GM12801 (cell line): Measurements from ENCODE around the gene SETD7.

Experiments
- TF ChIP-seq, protein P1 (sequence below): IDR thresholded peaks from one replicate; pipeline ENCODE4 v1.5.1; 2011; ENCODE audit warnings: control low read depth; ENCODE audit not compliant: insufficient read length; ENCODE audit errors: extremely low read depth

SETD7 gene

DNA sequence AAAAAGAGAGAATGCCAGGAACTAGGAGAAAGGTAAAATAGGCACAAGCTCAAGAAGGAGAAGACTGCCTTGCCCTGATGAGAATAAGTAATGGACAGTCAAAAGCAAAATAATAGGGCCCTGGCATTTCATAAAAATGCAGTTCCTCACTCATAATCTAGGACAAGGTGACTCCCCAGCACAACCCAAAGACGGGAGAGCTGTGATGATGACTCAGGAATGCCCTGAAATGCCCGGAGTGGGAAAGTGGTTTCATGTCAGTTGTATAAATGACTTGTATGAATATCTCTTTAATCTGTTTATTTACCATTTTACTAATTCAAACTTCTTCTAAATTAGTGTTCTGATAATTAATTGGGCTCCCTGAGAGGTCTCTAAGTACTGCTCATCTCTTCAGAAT, 28.8 kb upstream of the SETD7 start:
- TF ChIP-seq, protein P1, sequence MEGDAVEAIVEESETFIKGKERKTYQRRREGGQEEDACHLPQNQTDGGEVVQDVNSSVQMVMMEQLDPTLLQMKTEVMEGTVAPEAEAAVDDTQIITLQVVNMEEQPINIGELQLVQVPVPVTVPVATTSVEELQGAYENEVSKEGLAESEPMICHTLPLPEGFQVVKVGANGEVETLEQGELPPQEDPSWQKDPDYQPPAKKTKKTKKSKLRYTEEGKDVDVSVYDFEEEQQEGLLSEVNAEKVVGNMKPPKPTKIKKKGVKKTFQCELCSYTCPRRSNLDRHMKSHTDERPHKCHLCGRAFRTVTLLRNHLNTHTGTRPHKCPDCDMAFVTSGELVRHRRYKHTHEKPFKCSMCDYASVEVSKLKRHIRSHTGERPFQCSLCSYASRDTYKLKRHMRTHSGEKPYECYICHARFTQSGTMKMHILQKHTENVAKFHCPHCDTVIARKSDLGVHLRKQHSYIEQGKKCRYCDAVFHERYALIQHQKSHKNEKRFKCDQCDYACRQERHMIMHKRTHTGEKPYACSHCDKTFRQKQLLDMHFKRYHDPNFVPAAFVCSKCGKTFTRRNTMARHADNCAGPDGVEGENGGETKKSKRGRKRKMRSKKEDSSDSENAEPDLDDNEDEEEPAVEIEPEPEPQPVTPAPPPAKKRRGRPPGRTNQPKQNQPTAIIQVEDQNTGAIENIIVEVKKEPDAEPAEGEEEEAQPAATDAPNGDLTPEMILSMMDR: no peak

DNA sequence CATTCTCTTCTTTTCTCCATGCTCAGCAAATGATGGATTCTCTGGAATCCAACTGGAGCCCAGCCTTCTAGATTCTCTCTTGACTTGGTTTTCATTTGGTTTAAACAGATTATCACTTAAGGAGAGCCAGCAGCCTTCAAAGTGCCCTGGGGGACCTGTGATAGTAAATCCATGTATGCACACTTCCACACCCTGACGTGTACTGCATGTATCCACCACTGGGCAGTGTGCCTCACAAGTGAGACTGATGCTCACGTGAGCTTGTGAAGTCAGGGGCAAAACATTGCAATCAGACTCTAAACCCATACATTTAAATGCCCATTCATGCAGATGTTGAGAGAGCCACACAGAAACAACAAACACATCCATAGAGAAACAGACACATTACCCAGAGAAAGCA, 28.0 kb upstream of the SETD7 start:
- TF ChIP-seq, protein P1: no peak

GRCh38 chr4:139582044-139582443, 26.0 kb upstream of the SETD7 start:
- TF ChIP-seq, protein P1: no peak

DNA sequence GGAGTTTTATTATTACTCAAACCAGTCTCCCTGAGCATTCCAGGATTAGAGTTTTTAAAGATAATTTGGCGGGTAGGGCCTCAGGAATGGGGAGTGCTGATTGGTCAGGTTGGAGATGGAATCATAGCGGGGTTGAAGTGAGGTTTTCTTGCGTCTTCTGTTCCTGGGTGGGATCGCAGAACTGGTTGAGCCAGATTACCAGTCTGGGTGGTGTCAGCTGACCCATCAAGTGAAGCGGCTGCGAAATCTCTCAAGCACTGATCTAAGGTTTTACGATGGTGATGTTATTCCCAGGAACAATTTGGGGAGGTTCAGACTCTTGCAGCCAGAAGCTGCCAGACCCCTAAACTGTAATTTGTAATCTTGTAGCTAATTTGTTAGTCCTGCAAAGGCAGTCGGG, 25.1 kb upstream of the SETD7 start:
- TF ChIP-seq, protein P1: no peak

DNA sequence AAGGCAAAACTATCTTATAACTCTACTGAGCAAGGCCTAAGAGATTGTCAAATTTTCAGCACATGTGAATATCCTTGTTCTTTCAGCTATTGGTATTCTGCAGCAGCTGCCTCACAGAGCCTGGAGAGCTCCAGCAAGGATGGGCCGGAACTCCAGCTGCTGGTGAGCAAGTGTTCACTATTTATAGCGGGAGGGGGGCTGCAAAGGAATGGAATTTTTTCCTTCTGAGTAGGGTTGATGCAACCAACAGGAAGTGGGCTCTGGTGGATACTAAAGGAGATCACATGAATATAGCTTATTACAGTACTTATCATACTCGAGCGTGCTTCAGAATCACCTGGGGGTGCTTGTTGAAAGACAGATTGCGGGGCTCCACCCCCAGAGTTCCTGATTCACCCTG, 20.2 kb upstream of the SETD7 start:
- TF ChIP-seq, protein P1: no peak

DNA sequence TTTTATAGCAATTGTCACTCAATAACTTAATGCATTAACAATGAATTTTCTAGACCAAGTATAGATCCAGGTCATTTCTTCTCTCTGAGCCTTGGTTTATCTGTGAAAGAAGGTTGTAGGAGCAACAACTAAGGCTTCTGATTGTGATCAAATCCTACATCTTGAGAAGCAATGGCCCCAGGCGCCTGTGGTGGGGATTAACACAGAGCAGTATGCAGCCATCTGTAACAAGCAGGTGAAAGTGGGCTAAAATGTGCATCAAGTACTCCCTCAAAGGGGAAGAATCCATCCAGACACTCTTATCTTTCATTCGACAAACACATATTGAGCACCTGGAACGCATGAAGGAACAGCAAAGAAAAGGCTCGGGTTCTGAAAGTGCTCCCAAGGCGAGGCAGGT, 19.1 kb upstream of the SETD7 start:
- TF ChIP-seq, protein P1: no peak

- TF ChIP-seq, protein P1: no peak
Measured at GRCh38 chr4:139574641-139575040, 18.6 kb upstream of the SETD7 start.
